GM18508 (cell line): ENCODE data around the gene GTF2F2.

ENCODE experiments used
- ATAC-seq: cut with Tn5 transposase; IDR thresholded peaks from one replicate; pipeline ENCODE4 v1.9.1; 2021; ENCODE audit warnings: moderate number of reproducible peaks; ENCODE audit not compliant: insufficient read depth, unreplicated experiment

Gene GTF2F2

GRCh38 chr13:45328661-45329111, 208.4 kb downstream of the GTF2F2 start:
- ATAC-seq, result no peak

DNA sequence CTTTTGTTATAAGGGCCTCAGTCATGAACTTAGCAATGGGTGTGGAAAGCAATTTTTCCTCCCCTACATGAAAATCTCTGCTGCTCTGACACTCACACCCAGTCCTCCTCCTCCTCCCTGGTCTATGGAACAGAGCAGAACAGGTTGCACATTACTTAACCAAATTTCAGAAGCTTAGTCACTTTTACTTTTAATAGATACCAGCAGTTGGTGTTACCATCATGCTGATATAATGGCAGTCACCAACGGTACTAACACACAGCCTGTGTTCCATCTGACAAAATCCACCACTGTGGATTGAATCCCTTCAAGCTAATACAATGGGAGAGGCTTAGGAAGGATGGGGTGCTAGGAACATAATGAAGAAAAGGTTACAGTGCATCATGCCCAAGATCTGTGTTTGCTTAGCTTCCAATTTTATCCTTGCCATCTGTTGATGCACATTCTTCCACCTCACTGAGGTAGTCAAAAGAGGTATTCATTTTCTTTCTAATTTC, 210.9 kb downstream of the GTF2F2 start:
- no peak for ATAC-seq

DNA sequence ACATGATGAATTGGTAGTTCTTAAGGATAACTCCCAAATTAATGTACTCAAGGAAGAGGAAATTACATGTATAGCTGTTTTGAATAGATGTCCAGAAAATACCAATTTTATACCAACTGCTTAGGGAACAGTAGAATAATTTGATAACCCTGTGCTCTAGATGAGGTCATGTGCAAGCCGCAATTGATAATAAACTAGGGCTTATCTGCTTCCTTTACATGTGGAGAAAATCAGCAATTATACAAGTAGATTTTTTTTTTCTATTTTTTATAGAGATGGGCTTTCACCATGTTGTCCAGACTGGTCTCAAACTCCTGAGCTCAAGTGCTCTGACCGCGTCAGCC, 211.4 kb downstream of the GTF2F2 start:
- no peak for ATAC-seq

GRCh38 chr13:45332036-45332830, 211.9 kb downstream of the GTF2F2 start:
- ATAC-seq, result no peak

DNA sequence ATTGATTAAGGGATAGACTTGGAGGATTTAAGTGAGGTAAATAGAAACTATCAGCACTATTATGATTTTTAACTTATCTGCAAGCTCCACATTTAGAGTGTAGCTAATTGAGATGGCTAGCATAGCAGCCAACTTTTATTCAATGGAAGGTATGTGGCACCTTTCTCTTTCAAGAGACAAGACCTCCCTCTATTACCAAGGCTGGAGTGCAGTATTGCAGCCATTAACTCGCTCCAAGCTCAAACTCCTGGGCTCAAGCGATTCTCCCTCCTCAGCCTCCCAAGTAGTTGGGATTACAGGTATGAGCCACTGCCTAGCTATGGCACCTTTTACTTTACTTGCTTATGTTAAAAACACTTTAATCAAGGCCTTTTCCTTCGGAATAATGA, 212.5 kb downstream of the GTF2F2 start:
- ATAC-seq, result no peak

DNA sequence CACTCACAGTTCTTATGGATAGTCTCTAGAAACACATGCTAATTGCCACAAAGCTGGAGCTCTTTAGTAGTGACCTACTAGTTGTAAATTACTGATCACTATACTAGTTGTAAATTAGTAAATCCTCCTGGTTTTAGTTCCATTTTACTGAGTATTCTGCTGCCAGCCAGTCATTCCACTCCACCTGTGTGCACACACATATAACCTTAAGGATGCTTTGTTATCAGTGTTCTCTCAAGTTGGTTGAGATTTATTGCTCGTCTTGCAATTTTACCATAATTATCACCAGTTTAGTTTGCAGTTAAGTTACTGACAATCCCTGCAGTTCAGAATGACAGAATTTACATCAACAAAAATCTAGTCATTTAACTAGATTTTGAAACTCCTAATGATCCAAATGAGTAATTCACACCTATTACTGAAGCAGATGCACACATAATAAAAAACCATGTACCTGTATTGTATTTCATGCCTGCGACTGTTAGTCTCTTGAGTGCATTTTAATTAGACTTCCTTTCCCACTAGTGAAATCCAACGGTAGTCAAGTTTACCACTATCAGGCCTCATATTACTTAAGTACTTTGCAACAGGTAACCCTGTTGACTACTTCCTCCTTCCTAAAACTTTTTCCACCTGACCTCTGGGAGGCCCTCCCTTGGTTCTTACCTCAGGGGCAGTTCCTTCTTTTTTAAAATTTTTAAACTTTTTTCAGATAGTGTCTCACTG, 213.1 kb downstream of the GTF2F2 start:
- no peak for ATAC-seq
